ENCODE measurements around the gene NUTM2G. TPM values are rescaled to one million over a fixed set of nuclear protein-coding genes. Genes with fewer than 3 reads are reported as not detected.
"Not testable (repeated sequence)": the region's sequence is repeated elsewhere in the genome, so short reads cannot be mapped to it uniquely, and the experiment has no call there.

NUTM2G gene, protein sequence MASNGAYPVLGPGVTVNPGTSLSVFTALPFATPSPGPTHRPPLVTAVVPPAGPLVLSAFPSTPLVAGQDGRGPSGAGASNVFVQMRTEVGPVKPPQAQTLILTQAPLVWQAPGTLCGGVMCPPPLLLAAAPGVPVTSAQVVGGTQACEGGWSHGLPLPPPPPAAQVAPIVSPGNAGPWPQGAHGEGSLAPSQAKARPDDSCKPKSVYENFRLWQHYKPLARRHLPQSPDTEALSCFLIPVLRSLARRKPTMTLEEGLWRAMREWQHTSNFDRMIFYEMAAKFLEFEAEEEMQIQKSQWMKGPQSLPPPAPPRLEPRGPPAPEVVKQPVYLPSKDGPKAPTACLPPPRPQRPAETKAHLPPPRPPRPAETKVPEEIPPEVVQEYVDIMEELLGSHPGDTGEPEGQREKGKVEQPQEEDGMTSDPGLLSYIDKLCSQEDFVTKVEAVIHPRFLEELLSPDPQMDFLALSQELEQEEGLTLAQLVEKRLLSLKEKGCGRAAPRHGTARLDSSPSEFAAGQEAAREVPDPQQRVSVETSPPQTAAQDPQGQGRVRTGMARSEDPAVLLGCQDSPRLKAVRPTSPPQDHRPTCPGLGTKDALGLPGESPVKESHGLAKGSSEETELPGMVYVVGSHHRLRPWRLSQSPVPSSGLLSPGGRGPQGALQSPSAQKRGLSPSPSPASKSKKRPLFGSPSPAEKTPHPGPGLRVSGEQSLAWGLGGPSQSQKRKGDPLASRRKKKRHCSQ
- 0.14 TPM for polyA plus RNA-seq (2012; ENCODE audit: low read depth, missing spikeins)

DNA sequence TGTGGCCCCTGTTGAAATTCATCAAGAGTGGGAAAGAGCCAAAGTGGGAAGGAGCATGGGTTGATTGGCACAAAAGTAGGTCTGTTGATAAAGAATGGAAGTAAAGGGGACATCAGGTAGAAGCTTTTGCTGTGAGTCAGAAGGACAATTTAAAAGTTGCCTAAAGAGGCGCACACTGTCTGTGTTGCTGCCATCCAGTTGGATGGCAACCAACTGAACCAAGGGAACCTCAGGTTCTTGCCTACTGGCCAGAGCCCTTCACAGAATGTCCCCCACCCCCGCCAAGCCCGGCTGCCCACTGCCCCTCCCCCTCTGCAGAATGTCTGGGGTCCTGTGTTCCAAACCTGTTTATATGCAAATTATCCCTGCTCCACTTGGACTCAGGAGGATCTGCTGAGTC lies at the start of gene NUTM2G:
Gene NUTM2G (plus strand): TSS at position 301 of the 400 bp plus-strand sequence. CDS start 182 bp downstream, outside the sequence.
- DNase-seq (ENCODE audit: insufficient read length, low spot score); FAIRE-seq: not testable (repeated sequence)

DNA sequence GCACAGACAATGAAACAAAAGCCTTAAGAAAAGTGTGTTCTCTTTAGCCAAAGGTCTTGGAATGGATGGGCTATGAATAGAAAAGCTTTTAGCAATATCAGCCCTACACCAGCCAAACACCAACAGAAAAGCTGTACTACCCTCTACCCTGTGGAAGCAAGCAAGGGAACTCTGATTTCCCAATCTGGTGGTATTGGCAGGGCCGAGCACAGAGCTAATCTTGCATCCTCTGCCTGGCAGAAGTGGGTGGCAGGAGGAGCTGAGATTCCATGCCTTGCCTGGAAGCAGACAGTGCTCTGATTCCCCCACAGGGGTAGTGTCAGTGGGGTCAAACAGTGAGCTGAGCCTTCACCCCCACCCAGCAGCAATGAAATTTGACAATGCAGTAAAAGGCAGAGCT lies 44.7 kb upstream of the NUTM2G start:
- no peak for FAIRE-seq
- TF ChIP-seq POU2F2 (IDR thresholded peaks at IDR 0.05; ENCODE audit: low read depth, low read length), result no peak
- no peak for DNase-seq (ENCODE audit: insufficient read length, low spot score)

DNA sequence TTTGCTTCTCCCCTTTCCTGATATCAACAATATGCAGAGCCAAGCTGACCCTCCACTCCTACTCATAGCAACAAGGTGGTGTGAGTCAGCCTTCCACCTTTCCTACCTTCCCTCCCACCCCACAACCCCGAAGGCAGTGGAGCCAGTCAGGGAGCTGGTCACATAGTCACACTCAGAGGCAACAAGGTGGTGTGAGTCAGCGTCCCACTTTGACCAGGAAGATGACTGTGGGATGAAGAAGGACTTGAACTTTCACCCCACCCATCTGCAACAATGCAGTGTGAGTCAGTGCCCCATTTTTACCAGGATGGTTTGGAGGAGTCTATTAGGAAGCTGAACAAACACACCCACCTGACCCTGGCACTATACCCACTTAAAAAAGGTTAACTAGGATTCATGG lies 44.2 kb upstream of the NUTM2G start:
- peak; percentile 23 for FAIRE-seq
- TF ChIP-seq TAF1 (IDR thresholded peaks at IDR 0.05; ENCODE audit: low read depth, low read length) (no peak), POU2F2 (IDR thresholded peaks at IDR 0.05; ENCODE audit: low read depth, low read length) (no peak), POLR2AphosphoS5 (IDR thresholded peaks at IDR 0.05; ENCODE audit: low read depth, low read length) (no peak), POLR2A (IDR thresholded peaks at IDR 0.05; ENCODE audit: low read depth, low read length) (no peak), SPI1 (IDR thresholded peaks at IDR 0.05; ENCODE audit: low read depth, low read length) (no peak), PAX5 (IDR thresholded peaks at IDR 0.05; ENCODE audit: insufficient read depth, low read length, severe bottlenecking) (no peak)
- no peak for DNase-seq (ENCODE audit: insufficient read length, low spot score)

DNA sequence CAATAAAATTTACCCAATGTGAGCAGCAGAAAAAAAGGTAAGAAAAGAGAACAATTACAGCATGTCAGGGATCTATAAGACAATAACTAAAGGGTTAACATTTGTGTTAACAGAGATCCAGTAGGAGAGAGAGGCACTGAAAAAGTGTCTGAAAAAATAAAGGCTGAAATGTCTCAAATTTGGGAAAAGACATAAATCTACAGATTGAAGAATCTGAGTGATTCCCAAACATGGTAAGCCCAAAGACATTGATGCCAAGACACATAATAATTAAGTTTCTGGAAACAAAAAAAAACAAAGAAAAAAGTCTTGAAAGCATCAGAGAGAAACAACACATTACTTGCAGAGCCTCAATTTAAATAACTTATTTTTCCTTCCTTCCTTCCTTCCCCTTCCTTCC lies 43.2 kb upstream of the NUTM2G start:
- DNase-seq (ENCODE audit: insufficient read length, low spot score), result no peak
- FAIRE-seq, result no peak
- TF ChIP-seq POLR2AphosphoS5 (IDR thresholded peaks at IDR 0.05; ENCODE audit: low read depth, low read length), result no peak
- no peak for TF ChIP-seq PAX5 (IDR thresholded peaks at IDR 0.05; ENCODE audit: insufficient read depth, low read length, severe bottlenecking)
- no peak for TF ChIP-seq TAF1 (IDR thresholded peaks at IDR 0.05; ENCODE audit: low read depth, low read length)
- TF ChIP-seq POLR2A (IDR thresholded peaks at IDR 0.05; ENCODE audit: low read depth, low read length), result no peak
- TF ChIP-seq SPI1 (IDR thresholded peaks at IDR 0.05; ENCODE audit: low read depth, low read length), result no peak
- no peak for TF ChIP-seq POU2F2 (IDR thresholded peaks at IDR 0.05; ENCODE audit: low read depth, low read length)

DNA sequence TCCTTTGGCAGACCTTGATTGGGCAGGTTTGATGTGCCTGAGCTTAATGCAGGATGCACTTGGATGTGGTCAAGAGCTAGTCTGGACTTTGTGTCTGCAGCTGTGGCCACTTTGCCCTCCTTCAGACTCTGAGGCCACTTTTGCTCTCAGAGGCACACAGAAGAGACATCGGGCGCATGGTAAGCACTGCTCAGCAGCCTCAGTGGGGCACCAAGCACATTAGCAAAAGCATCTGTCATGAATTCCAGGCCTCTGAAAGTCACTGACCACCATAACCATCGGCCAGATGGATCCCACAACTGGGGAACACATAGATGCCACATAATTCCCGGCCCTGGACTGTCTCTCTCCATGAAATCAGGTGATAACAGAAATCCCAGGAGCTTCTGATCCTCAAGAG lies 40.1 kb upstream of the NUTM2G start:
- TF ChIP-seq POU2F2 (IDR thresholded peaks at IDR 0.05; ENCODE audit: low read depth, low read length) (no peak), TAF1 (IDR thresholded peaks at IDR 0.05; ENCODE audit: low read depth, low read length) (no peak), POLR2AphosphoS5 (IDR thresholded peaks at IDR 0.05; ENCODE audit: low read depth, low read length) (no peak)
- FAIRE-seq (no peak), DNase-seq (ENCODE audit: insufficient read length, low spot score) (no peak)

DNA sequence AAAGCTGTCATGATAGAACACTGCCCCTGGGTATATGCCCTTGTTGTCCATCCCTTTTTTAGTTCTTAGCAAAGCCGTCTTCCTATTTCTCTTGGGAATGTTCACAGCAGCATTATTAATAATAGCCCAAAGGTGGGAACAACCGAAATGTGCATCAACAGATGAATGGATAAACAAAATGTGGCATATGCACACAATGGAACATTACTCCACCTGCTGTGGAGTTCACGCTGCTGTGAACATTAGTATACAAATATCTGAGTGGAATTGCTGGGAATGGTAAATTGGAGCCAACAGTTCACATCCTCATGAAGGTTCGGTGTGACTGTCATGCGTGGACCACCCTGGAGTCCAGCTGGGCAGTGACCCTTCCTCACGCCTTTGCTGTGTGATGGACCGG lies 36.5 kb upstream of the NUTM2G start:
- no peak for TF ChIP-seq SPI1 (IDR thresholded peaks at IDR 0.05; ENCODE audit: low read depth, low read length)
- TF ChIP-seq POU2F2 (IDR thresholded peaks at IDR 0.05; ENCODE audit: low read depth, low read length), result no peak
- no peak for TF ChIP-seq TAF1 (IDR thresholded peaks at IDR 0.05; ENCODE audit: low read depth, low read length)
- TF ChIP-seq POLR2A (IDR thresholded peaks at IDR 0.05; ENCODE audit: low read depth, low read length), result no peak
- no peak for TF ChIP-seq POLR2AphosphoS5 (IDR thresholded peaks at IDR 0.05; ENCODE audit: low read depth, low read length)
- TF ChIP-seq PAX5 (IDR thresholded peaks at IDR 0.05; ENCODE audit: insufficient read depth, low read length, severe bottlenecking), result no peak
- DNase-seq (ENCODE audit: insufficient read length, low spot score), result no peak
- FAIRE-seq, result peak; percentile 33

DNA sequence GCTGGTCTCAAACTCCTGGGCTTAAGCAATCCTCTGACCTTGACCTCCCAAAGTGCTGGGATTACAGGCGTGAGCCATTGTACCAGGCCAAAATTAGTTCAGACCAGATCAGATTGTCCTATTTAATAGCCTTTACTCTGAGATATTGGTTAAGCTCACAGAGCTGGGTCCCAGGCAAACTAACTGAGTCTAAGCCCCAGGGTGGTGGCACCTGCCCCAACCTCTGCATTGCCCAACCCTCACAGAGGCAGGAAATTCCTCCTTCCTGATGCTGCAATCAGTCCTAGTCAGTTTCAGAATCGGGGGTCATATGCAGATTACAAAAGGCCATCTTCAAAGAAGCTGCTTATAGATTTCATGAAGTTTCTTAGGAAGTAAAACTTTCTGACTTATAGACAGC lies 28.6 kb upstream of the NUTM2G start:
- DNase-seq (ENCODE audit: insufficient read length, low spot score); FAIRE-seq: not testable (repeated sequence)

DNA sequence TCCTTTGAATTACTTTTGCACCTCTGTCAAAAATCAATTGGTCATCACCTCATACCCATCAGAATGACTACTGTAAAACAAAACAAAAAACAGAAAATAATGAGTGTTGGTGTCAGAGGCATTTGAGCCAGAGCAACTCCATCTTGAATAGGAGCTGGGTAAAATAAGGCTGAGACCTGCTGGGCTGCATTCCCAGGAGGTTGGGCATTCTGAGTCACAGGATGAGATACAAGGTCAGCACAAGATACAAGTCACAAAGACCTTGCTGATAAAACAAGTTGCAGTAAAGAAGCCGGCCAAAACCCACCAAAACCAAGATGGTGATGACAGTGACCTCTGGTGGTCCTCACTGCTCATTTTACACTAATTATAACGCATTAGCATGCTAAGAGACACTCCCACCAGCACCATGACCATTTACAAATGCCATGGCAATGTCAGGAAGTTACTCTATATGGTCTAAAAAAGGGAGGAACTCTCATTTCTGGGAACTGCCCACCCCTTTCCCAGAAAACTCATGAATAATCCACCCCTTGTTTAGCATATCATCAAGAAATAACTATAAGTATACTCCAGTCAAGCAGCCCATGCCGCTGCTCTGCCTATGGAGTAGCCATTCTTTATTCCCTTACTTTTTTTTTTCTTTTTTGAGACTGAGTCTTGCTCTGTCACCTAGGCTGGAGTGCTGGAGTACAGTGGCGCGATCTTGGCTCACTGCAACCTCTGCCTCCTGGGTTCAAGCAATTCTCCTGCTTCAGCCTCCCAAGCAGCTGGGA lies 23.5 kb upstream of the NUTM2G start:
- FAIRE-seq; DNase-seq (ENCODE audit: insufficient read length, low spot score): not testable (repeated sequence)

DNA sequence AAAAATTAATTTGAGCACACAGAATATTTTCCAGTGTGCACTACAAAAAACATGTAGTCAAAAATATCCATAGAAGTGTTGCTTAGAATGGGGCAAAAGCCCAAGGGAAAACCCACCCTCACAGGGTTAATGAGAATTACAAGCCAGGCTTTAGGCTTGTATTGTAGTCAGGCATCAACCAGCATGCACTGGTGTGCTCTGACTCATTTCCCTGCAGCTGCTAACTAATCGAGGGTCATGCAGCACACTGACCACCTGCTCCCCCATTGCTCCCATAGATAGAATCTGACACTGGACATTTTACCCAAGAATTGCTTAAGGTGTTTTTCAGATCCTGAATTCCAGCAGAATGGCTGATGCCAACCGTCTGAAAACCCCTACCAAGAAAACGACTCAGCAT lies 20.2 kb upstream of the NUTM2G start:
- FAIRE-seq; DNase-seq (ENCODE audit: insufficient read length, low spot score): not testable (repeated sequence)

DNA sequence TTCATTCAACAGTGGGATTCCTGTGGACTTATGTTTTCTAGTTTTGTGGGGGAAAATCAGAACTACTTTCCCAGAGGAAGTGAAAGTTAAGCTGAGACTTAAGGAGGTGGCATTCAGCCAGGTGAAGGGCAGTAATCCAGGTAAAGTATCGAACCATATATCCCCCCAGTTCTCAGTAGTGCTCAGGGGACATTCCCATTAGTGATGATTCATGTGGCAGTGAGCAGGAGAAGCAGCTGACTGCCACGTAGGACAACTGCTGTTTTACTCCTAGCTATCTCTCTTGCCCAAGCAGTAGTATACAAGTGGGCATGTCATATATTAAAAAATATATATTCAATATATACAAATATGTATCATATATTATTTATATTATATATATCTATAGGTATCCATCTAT lies 13.1 kb upstream of the NUTM2G start:
- peak; percentile 33 for FAIRE-seq
- DNase-seq (ENCODE audit: insufficient read length, low spot score), result not testable (repeated sequence)

DNA sequence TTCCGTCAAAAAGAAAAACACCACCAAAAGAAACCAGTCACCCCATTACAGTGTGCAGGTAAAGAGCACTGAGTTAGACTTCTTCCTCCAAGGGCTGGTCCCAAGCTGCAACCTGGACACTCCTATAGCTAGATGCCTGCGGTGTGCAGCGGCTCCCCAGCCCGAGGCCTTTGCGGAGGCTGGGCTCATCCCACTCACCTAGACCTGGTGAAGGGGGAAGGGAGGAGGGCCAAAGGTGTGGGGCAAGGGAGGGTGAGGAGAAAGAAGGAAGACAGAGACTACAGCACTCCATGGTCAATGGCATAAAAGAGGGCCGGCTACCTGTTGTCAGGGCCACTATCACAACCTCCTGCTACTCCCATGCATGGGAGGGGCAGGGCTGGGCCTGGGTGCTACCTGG lies 12.1 kb upstream of the NUTM2G start:
- DNase-seq (ENCODE audit: insufficient read length, low spot score); FAIRE-seq: not testable (repeated sequence)

DNA sequence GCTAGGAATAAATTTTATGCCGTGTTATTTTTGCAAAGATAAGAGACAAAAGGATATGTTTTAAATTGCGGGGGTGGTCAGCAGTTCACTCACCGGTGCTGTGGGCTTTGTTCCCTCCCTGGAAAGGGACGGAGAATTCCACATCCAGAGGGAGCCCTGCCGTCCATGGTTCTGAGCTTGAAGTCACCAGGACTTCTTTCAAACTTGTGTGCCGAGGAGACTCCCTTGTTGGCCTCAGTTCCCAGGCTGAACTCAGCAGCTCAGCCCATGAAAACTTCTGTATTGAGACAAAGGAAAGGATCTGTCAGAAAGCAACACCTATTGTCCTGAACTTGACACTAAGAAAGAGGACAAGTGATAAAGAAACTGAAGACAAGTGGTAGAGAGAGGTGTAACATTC lies 10.1 kb upstream of the NUTM2G start:
- FAIRE-seq; DNase-seq (ENCODE audit: insufficient read length, low spot score): not testable (repeated sequence)

DNA sequence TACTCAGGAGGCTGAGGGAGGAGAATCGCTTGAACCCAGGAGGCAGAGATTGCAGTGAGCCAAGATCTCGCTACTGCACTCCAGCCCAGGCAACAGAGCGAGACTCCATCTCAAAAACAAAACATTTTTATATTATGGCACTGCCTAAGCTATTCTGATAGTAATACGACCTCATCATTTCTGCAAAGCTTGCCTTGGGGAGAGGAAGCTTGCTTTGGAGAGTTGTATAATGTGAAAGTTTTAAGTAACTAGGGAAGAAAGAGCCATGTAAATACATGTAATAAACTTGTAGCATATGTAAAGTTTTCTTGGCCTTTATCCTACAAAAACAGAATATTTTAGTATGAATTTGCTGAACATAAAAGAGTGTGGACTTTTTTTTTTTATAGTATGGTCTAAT lies 7.8 kb upstream of the NUTM2G start:
- DNase-seq (ENCODE audit: insufficient read length, low spot score); FAIRE-seq: not testable (repeated sequence)

DNA sequence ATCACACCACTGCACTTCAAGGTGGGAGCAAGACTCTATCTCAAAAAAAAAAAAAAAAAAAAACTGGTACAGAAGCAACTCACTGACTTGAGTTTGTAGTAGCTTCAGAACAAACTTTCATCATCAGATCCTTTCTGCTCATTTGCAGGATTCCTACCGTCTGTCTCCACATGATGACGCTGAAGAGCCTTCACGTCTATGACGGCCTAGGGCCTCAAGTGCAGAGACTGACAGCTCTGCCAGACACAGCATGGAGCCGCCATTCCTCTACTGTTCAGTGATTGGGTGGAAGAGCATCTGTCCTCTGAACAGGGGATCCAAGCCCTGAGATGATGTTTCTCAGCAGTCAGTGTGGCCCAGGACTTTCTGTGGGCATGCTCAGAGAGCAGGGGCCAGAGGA lies 3.1 kb upstream of the NUTM2G start:
- FAIRE-seq; DNase-seq (ENCODE audit: insufficient read length, low spot score): not testable (repeated sequence)

DNA sequence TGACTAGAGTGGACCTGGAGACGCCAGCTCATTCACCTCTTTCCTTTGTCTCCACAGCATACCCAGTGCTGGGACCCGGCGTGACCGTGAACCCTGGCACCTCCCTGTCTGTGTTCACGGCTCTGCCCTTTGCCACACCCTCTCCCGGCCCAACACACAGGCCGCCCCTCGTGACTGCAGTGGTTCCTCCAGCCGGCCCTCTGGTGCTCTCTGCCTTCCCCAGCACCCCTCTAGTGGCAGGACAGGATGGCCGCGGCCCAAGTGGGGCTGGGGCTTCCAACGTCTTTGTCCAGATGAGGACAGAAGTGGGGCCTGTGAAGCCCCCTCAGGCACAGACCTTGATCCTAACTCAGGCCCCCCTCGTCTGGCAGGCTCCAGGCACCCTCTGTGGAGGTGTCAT lies 3.0 kb downstream of the NUTM2G start:
- not testable (repeated sequence) for DNase-seq (ENCODE audit: insufficient read length, low spot score); FAIRE-seq

DNA sequence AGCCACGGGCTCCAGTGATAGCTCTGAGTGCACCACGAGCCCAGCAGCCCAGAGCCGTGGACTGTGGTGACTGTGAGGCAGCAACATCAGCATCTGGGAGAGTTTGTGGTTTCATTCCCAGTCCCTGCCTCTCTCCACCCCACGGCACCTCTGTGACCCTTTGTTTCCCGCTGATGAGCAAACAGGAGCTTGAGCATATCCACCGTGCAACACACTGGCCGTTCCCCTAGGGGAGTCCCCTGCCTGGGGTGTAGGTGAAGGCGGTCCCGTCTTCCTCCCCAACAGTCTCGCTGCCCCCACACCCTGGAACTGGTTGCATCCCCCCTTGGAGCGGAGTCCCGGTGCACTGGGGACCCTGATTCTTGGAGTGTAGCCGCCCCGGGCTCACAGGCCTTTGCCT lies 5.5 kb downstream of the NUTM2G start:
- DNase-seq (ENCODE audit: insufficient read length, low spot score); FAIRE-seq: not testable (repeated sequence)

Measured in GM12891 (cell line).